ENCODE results near the gene GPX2.

DNA sequence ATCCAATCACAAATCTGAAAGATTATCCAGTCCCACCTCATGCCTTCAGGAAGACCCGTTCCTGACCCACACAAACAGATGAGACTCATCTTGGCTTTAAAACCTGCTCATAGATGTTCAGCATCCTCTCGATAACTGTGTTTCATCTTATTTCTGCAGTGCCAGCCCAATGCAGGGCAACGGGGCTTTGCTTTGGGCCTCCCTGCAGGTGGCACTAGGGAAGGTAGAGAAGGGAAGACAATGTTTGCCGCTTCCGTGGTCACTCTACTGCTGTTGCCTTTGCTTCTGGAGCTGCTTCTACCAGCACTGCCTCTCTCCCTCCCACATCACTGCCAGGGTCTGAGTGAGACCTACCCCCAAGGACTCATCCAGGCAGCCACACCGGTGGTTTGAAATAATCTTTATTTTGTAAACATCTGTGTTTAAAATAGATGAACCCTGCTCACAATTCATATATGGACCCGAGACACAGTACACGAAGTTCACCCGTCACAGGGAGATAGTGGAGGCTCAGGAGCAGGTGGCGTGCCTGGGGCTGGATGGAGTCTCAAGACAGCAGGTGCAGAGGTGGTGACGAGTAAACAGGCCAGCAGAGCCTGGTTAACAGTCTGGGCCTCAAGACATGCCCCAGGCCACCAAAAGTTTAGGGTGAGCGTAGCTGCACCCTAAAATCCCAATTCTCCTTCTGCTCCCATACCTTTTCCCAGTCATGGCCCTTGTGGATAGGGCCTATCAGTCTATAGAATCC lies 3.1 kb upstream of the GPX2 start:
- no peak for TF ChIP-seq CTCF (IDR thresholded peaks at IDR 0.05; ENCODE audit: borderline replicate concordance, extremely low read depth, low read length, poor library complexity, severe bottlenecking)
- TF ChIP-seq EZH2 (IDR thresholded peaks at IDR 0.05; ENCODE audit: borderline replicate concordance, low read depth, low read length, severe bottlenecking), result no peak

Data from DND-41 (cell line).